HepG2 (cell line): ENCODE data around the gene C20orf202. TPM values are rescaled to one million over a fixed set of nuclear protein-coding genes. Genes with fewer than 3 reads are reported as not detected.

Experiments used
- GABPA ChIP-seq, 2 experiments: IDR thresholded peaks; 2 replicates each; pipeline ENCODE4 v1.6.1; 2011 to 2016; ENCODE audit warnings: low read depth in 2 of 2, low read length in 1 of 2, missing biosample characterization in 1 of 2, missing genetic modification characterization in 1 of 2
- KLF6 ChIP-seq: IDR thresholded peaks from 2 replicates; pipeline ENCODE4 v1.8.0; 2016; ENCODE audit warnings: missing biosample characterization, missing genetic modification reagents
- MEIS2 ChIP-seq: sonication (generic); formaldehyde crosslinking; IDR thresholded peaks from 2 replicates; pipeline ENCODE4 v1.9.0; 2021; ENCODE audit warnings: mild to moderate bottlenecking, missing genetic modification reagents
- ZNF839 ChIP-seq: sonication (generic); formaldehyde crosslinking; IDR thresholded peaks from 2 replicates; pipeline ENCODE4 v1.4.0; 2020; ENCODE audit warnings: missing genetic modification reagents, mild to moderate bottlenecking, borderline replicate concordance
- ZNF883 ChIP-seq: sonication (generic); formaldehyde crosslinking; IDR thresholded peaks from 2 replicates; pipeline ENCODE4 v1.5.1; 2020; ENCODE audit warnings: mild to moderate bottlenecking, missing genetic modification reagents; ENCODE audit errors: not compliant biosample characterization
- ZSCAN9 ChIP-seq: IDR thresholded peaks from 2 replicates; pipeline ENCODE4 v1.6.1; 2016; ENCODE audit warnings: borderline replicate concordance
- polyA plus RNA-seq, 8 experiments: library from polyadenylated mRNA; depleted of rRNA in 3 of 8; stranded (reverse) in 7 of 8; unstranded in 1 of 8; fragments of >200 nt; fragmentation: Illumina TruSeq in 4 of 8; extraction: Trizol in 4 of 8; gene quantifications; 2 replicates each; pipeline versions ENCODE4 v1.2.1 to v1.2.3, GENCODE V29; 2011 to 2016; ENCODE audit warnings: low read depth in 4 of 8, missing spikeins in 1 of 8, mixed read lengths in 1 of 8; ENCODE audit not compliant: insufficient read depth in 1 of 8
- total RNA-seq, 5 experiments: library from RNA; depleted of rRNA; stranded (reverse); fragments of >200 nt; fragmentation: Illumina TruSeq; extraction: Trizol; gene quantifications; 2 replicates each; pipeline ENCODE4 v1.2.3, GENCODE V29; 2016; ENCODE audit warnings: low read depth in 1 of 5
- TF ChIP-seq, protein P1 (sequence below): sonication (generic); formaldehyde crosslinking; IDR thresholded peaks from 2 replicates; pipeline ENCODE4 v1.4.0; 2020; ENCODE audit warnings: missing genetic modification reagents
- TF ChIP-seq, protein P2 (sequence below): sonication (generic); formaldehyde crosslinking; IDR thresholded peaks from 2 replicates; pipeline ENCODE4 v1.4.0; 2020; ENCODE audit warnings: missing genetic modification reagents
- TF ChIP-seq, protein P3 (sequence below): sonication (generic); formaldehyde crosslinking; IDR thresholded peaks from 2 replicates; pipeline ENCODE4 v1.4.0; 2020; ENCODE audit warnings: missing genetic modification reagents
- TF ChIP-seq, protein P4 (sequence below): IDR thresholded peaks from 2 replicates; pipeline ENCODE4 v1.6.1; 2016; ENCODE audit warnings: low read depth, borderline replicate concordance
- TF ChIP-seq, protein P5 (sequence below): conservative IDR thresholded peaks from 2 replicates; pipeline ENCODE4 v1.6.1; 2018; ENCODE audit warnings: missing genetic modification reagents

C20orf202 gene
- total and polyA plus RNA-seq, 2 of the 13 experiments (the other 11 are each of a cell fraction or from before 2014, with no cell fraction given), result 0.20 to 1.2 TPM

DNA sequence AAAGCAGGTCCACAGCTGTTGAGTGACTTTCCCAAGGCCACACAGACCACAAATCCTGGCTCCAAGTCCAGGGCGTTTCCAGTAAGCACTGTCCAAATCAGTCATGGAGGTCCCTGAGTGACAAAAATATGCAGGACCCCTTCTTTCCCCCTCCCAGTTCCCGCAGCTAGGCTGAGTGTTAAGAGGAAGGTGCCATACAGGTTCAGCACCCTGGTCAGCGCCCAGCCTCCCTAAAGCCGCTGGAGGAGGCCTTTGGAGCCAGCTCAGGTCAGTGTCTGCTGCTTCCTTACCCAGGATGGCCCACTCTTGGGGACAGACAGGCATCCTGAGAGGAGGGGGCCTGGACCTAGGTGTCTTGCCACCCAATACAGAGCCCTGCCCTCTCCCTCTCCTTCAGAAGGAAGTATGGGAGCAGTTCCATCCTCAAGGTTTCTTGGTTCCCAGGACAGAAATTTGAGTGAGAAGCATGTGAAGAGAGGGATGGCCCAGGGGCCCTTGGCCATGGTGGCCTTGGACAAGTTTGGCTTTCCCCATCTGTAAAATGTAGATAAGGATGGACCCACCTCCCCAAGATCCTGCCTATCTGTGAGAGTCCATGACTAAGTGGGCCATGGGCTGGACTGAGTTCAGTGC is 31.7 kb upstream of the C20orf202 start (continued):
- TF ChIP-seq, protein P1, sequence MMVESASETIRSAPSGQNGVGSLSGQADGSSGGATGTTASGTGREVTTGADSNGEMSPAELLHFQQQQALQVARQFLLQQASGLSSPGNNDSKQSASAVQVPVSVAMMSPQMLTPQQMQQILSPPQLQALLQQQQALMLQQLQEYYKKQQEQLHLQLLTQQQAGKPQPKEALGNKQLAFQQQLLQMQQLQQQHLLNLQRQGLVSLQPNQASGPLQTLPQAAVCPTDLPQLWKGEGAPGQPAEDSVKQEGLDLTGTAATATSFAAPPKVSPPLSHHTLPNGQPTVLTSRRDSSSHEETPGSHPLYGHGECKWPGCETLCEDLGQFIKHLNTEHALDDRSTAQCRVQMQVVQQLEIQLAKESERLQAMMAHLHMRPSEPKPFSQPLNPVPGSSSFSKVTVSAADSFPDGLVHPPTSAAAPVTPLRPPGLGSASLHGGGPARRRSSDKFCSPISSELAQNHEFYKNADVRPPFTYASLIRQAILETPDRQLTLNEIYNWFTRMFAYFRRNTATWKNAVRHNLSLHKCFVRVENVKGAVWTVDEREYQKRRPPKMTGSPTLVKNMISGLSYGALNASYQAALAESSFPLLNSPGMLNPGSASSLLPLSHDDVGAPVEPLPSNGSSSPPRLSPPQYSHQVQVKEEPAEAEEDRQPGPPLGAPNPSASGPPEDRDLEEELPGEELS (CRISPR knock-in tag), result 0 out of 2 replicates have a peak, but pooled peaks have one; percentile 47
- peak; percentile 58; the same call in 1 of the 2 replicates for TF ChIP-seq KLF6 (CRISPR knock-in tag)
- TF ChIP-seq, protein P2, sequence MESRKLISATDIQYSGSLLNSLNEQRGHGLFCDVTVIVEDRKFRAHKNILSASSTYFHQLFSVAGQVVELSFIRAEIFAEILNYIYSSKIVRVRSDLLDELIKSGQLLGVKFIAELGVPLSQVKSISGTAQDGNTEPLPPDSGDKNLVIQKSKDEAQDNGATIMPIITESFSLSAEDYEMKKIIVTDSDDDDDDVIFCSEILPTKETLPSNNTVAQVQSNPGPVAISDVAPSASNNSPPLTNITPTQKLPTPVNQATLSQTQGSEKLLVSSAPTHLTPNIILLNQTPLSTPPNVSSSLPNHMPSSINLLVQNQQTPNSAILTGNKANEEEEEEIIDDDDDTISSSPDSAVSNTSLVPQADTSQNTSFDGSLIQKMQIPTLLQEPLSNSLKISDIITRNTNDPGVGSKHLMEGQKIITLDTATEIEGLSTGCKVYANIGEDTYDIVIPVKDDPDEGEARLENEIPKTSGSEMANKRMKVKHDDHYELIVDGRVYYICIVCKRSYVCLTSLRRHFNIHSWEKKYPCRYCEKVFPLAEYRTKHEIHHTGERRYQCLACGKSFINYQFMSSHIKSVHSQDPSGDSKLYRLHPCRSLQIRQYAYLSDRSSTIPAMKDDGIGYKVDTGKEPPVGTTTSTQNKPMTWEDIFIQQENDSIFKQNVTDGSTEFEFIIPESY (CRISPR knock-in tag), result peak; percentile 68
- TF ChIP-seq ZNF839 (CRISPR knock-in tag), result no peak
- TF ChIP-seq ZNF883, result peak; percentile 80
- TF ChIP-seq, protein P3, sequence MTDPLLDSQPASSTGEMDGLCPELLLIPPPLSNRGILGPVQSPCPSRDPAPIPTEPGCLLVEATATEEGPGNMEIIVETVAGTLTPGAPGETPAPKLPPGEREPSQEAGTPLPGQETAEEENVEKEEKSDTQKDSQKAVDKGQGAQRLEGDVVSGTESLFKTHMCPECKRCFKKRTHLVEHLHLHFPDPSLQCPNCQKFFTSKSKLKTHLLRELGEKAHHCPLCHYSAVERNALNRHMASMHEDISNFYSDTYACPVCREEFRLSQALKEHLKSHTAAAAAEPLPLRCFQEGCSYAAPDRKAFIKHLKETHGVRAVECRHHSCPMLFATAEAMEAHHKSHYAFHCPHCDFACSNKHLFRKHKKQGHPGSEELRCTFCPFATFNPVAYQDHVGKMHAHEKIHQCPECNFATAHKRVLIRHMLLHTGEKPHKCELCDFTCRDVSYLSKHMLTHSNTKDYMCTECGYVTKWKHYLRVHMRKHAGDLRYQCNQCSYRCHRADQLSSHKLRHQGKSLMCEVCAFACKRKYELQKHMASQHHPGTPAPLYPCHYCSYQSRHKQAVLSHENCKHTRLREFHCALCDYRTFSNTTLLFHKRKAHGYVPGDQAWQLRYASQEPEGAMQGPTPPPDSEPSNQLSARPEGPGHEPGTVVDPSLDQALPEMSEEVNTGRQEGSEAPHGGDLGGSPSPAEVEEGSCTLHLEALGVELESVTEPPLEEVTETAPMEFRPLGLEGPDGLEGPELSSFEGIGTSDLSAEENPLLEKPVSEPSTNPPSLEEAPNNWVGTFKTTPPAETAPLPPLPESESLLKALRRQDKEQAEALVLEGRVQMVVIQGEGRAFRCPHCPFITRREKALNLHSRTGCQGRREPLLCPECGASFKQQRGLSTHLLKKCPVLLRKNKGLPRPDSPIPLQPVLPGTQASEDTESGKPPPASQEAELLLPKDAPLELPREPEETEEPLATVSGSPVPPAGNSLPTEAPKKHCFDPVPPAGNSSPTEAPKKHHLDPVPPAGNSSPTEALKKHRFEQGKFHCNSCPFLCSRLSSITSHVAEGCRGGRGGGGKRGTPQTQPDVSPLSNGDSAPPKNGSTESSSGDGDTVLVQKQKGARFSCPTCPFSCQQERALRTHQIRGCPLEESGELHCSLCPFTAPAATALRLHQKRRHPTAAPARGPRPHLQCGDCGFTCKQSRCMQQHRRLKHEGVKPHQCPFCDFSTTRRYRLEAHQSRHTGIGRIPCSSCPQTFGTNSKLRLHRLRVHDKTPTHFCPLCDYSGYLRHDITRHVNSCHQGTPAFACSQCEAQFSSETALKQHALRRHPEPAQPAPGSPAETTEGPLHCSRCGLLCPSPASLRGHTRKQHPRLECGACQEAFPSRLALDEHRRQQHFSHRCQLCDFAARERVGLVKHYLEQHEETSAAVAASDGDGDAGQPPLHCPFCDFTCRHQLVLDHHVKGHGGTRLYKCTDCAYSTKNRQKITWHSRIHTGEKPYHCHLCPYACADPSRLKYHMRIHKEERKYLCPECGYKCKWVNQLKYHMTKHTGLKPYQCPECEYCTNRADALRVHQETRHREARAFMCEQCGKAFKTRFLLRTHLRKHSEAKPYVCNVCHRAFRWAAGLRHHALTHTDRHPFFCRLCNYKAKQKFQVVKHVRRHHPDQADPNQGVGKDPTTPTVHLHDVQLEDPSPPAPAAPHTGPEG (CRISPR knock-in tag), result 0 out of 2 replicates have a peak, but pooled peaks have one; percentile 62
- peak; percentile 74; the same call in 1 of the 2 replicates for TF ChIP-seq MEIS2 (CRISPR knock-in tag)
- TF ChIP-seq, protein P4, sequence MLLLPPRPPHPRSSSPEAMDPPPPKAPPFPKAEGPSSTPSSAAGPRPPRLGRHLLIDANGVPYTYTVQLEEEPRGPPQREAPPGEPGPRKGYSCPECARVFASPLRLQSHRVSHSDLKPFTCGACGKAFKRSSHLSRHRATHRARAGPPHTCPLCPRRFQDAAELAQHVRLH, result no peak; the same call in 1 of the 2 replicates
- TF ChIP-seq, protein P5, sequence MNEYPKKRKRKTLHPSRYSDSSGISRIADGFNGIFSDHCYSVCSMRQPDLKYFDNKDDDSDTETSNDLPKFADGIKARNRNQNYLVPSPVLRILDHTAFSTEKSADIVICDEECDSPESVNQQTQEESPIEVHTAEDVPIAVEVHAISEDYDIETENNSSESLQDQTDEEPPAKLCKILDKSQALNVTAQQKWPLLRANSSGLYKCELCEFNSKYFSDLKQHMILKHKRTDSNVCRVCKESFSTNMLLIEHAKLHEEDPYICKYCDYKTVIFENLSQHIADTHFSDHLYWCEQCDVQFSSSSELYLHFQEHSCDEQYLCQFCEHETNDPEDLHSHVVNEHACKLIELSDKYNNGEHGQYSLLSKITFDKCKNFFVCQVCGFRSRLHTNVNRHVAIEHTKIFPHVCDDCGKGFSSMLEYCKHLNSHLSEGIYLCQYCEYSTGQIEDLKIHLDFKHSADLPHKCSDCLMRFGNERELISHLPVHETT (CRISPR knock-in tag), result no peak
- TF ChIP-seq GABPA (IDR thresholded peaks at IDR 0.05; ENCODE audit: low read depth, low read length), result no peak
- TF ChIP-seq GABPA (CRISPR knock-in tag; IDR thresholded peaks at IDR 0.05; ENCODE audit: low read depth), result no peak
- peak; percentile 78; the same call in 1 of the 2 replicates for TF ChIP-seq ZSCAN9 (CRISPR knock-in tag)
